Measurements from ENCODE around the gene LAMA2. TPM values are rescaled to one million over a fixed set of nuclear protein-coding genes. Genes with fewer than 3 reads are reported as not detected.

LAMA2 gene
- total RNA-seq, 1 experiment from 2014 or later, result 4.2 TPM

DNA sequence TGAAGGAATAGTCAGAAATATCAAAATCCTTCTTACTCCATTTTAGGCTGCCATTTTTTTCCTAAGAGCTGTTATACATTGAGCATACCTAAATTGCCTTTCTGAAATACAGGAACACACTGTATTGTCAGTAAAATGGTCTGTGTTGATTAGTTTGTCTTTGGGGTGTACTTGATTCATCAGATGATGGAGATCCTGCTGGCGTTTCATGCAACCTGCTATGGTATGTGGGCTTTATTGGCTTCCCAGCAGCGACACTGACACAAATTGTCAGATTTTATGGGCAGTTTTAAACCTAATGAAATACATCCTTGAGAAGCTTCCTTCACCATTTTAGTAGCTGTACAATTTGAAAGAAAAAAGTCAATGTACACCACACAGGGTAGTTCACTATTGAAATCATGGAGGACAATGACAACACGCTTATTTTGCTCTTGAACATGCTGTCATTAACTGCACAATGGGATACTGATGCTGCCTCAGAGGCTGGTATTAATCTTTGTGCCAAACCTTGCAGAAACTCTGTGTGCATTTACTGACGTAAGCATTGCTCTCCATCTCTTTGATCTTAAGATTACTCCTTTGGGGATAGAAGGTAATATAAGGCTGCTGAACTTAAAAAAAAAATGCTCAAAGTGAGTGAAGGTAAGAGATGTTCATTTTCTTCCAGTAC, 124.9 kb downstream of the LAMA2 start:
- TF ChIP-seq CTCF (conservative IDR thresholded peaks at IDR 0.05), result no peak
- no peak overlapping the region for H3K4me3 Mint-ChIP-seq
- Histone ChIP-seq H3T11ph (ENCODE audit: low read length) (no peak overlapping the region), H3K4ac (ENCODE audit: low read depth, low read length) (no peak overlapping the region), H3K27ac (ENCODE audit: insufficient read length, low read depth, low read length) (no peak overlapping the region), H4K91ac (ENCODE audit: insufficient read length, low read depth, low read length) (no peak overlapping the region), H2AK5ac (ENCODE audit: insufficient read length, low read length) (no peak overlapping the region), H2BK120ac (ENCODE audit: low read depth, low read length, poor library complexity, severe bottlenecking) (no peak overlapping the region), H3K79me2 (ENCODE audit: insufficient read depth, low read length) (no peaks in the 10 kb centered on the region), H2BK15ac (ENCODE audit: low read depth, low read length) (no peak overlapping the region), H3K56ac (ENCODE audit: insufficient read length, low read depth, low read length) (no peak overlapping the region), H4K20me1 (ENCODE audit: control insufficient read depth, insufficient read depth, insufficient read length) (no peaks in the 10 kb centered on the region), H3K9ac (ENCODE audit: extremely low read depth, insufficient read length, low read length) (no peak overlapping the region), H4K8ac (replicated peaks; ENCODE audit: insufficient read length, low read depth, low read length) (no peak overlapping the region), H3K4me2 (ENCODE audit: insufficient read depth, insufficient read length, low read length) (no peak overlapping the region), H3K23ac (ENCODE audit: insufficient read length, low read depth, low read length) (no peak overlapping the region), H2BK12ac (ENCODE audit: insufficient read length, low read depth, low read length) (no peak overlapping the region), H3K27me3 (ENCODE audit: insufficient read depth, low read length) (no peaks in the 10 kb centered on the region), H3K79me1 (ENCODE audit: insufficient read depth, low read depth, low read length, poor library complexity, severe bottlenecking) (no peaks in the 10 kb centered on the region), H3K4me1 (ENCODE audit: insufficient read depth, low read length) (no peaks in the 10 kb centered on the region), H2AFZ (ENCODE audit: low read length) (no peak overlapping the region), H3K18ac (ENCODE audit: insufficient read length, low read depth, low read length) (no peak overlapping the region), H3K9me3 (ENCODE audit: control insufficient read depth, low read depth, low read length) (no peaks in the 10 kb centered on the region), H4K5ac (ENCODE audit: insufficient read length, low read depth, low read length) (no peak overlapping the region), H3K23me2 (ENCODE audit: insufficient read length, low read depth, low read length, poor library complexity, severe bottlenecking) (no peaks in the 10 kb centered on the region), H3K14ac (ENCODE audit: insufficient read depth, low read length) (no peak overlapping the region), H2BK20ac (ENCODE audit: low read depth, low read length, poor library complexity, severe bottlenecking) (no peak overlapping the region), H2BK5ac (ENCODE audit: insufficient read length, low read length) (no peak overlapping the region)
- H3K36me3 Mint-ChIP-seq (ENCODE audit: insufficient read depth in 1 of 3, low read depth in 3 of 3), result no peaks in the 10 kb centered on the region
- DNase-seq, result no peak
- WGBS (ENCODE audit: extremely low coverage, insufficient read length, low lambda C conversion rate), result no CpG with 5 or more reads among the region's 4 CpGs
- H3K4me1 Mint-ChIP-seq, result no peaks in the 10 kb centered on the region
- H3K27me3 Mint-ChIP-seq (ENCODE audit: low read depth), result no peaks in the 10 kb centered on the region
- no peaks in the 10 kb centered on the region for H3K9me3 Mint-ChIP-seq
- H3K27ac Mint-ChIP-seq, result no peak overlapping the region
